ENCODE measurements around the gene ALDH6A1.

GRCh38 chr14:74064883-74065282, 19.4 kb downstream of the ALDH6A1 start:
- TF ChIP-seq CTCF (IDR thresholded peaks at IDR 0.05; ENCODE audit: poor library complexity) (no peak), EZH2 (IDR thresholded peaks at IDR 0.05; ENCODE audit: borderline replicate concordance) (no peak)

Data from hepatocyte (in vitro differentiated cells).